B cell (primary cell): ENCODE data around the gene ANGPT4.

Experiments used
- CTCF ChIP-seq: fragments of 200-600 bp; IDR thresholded peaks from one replicate; pipeline ENCODE4 v1.8.0; 2022; ENCODE audit warnings: antibody characterized with exemption, mild to moderate bottlenecking
- EZH2 ChIP-seq: IDR thresholded peaks from 2 replicates; pipeline ENCODE4 v1.6.1; 2012; ENCODE audit warnings: borderline replicate concordance, low read depth, mild to moderate bottlenecking, moderate library complexity, low read length; ENCODE audit not compliant: insufficient read depth, poor library complexity, severe bottlenecking

GRCh38 chr20:840503-840857 lies 75.7 kb downstream of the ANGPT4 start:
- TF ChIP-seq CTCF (no peak), EZH2 (no peak)
